ENCODE measurements around the gene CSHL1.

GRCh38 chr17:63943745-63944144 lies 32.7 kb upstream of the CSHL1 start:
- TF ChIP-seq POLR2A (IDR thresholded peaks at IDR 0.05; ENCODE audit: low read length) (no peak), GATA1 (IDR thresholded peaks at IDR 0.05; ENCODE audit: low read depth, low read length) (no peak)

Data from erythroblast (primary cell).